Measurements from ENCODE around the gene APOL1.
"Not testable (repeated sequence)": the region's sequence is repeated elsewhere in the genome, so short reads cannot be mapped to it uniquely, and the experiment has no call there.

APOL1 gene

GRCh38 chr22:36247955-36248354, 5.0 kb upstream of the APOL1 start:
- DNase-seq = no peak

- DNase-seq = no peak
These were observed 3.8 kb upstream of the APOL1 start for GRCh38 chr22:36249160-36249559.

GRCh38 chr22:36250292-36250960, 2.5 kb upstream of the APOL1 start:
- DNase-seq = not testable (repeated sequence)

- not testable (repeated sequence) for DNase-seq
These were observed 839 bp upstream of the APOL1 start for GRCh38 chr22:36251979-36252608.

- no peak for DNase-seq
These were observed 874 bp downstream of the APOL1 start for GRCh38 chr22:36253523-36254490.

- not testable (repeated sequence) for DNase-seq
These were observed 2.6 kb downstream of the APOL1 start for GRCh38 chr22:36255572-36255971.

GRCh38 chr22:36256478-36256877, 3.5 kb downstream of the APOL1 start:
- DNase-seq = no peak

GRCh38 chr22:36257308-36257707, 4.4 kb downstream of the APOL1 start:
- no peak for DNase-seq

- no peak for DNase-seq
These were observed 5.2 kb downstream of the APOL1 start for GRCh38 chr22:36257948-36258670.

- peak; percentile 46 for DNase-seq
These were observed 6.0 kb downstream of the APOL1 start for GRCh38 chr22:36258701-36259614.

GRCh38 chr22:36259615-36260300, 6.8 kb downstream of the APOL1 start:
- DNase-seq = no peak

- DNase-seq = not testable (repeated sequence)
These were observed 8.7 kb downstream of the APOL1 start for GRCh38 chr22:36261675-36262074.

- DNase-seq = not testable (repeated sequence)
These were observed 9.4 kb downstream of the APOL1 start for GRCh38 chr22:36262307-36262706.

GRCh38 chr22:36263216-36263673, 10.3 kb downstream of the APOL1 start:
- DNase-seq = not testable (repeated sequence)

GRCh38 chr22:36263886-36264664, 11.1 kb downstream of the APOL1 start:
- not testable (repeated sequence) for DNase-seq

GRCh38 chr22:36267058-36267457, 14.1 kb downstream of the APOL1 start:
- DNase-seq = no peak

GRCh38 chr22:36267896-36268485, 15.1 kb downstream of the APOL1 start:
- DNase-seq = no peak

- not testable (repeated sequence) for DNase-seq
These were observed 18.3 kb downstream of the APOL1 start for GRCh38 chr22:36271231-36271630.

- DNase-seq = not testable (repeated sequence)
These were observed 19.0 kb downstream of the APOL1 start for GRCh38 chr22:36271951-36272350.

GRCh38 chr22:36274531-36274930, 21.6 kb downstream of the APOL1 start:
- DNase-seq = no peak

Measured in DMS53 (cell line).